ENCODE data around the gene FARP2. TPM values are rescaled to one million over a fixed set of nuclear protein-coding genes. Genes with fewer than 3 reads are reported as not detected.

Gene FARP2
- total RNA-seq, 1 experiment from 2014 or later = 89.1 TPM

DNA sequence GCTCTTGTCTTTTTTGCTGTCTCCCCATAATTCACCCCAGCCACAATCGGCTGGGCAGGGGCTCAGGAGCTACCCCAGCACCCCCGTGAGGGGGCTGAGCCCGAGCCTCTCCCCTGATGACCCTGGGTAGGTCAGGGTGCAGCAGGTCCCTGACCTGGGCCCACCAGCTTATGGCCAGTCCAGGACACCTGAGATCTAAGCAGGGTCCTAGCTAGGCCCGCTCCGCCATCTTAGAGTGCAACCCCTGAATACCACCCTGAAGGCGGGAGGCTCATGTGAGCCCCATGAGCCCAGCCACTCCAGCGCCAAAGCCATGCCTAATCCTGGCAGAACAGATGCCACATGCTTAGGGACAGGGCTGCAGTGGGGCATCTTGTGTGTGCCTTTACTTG, 136.1 kb downstream of the FARP2 start:
- Histone ChIP-seq H3K36me3 (ENCODE audit: low read depth) (no peaks in the 10 kb centered on the region), H3K4me2 (no peak overlapping the region), H3F3A (ENCODE audit: insufficient read depth, low read depth) (peaks cover 23% of the 10 kb centered on the region), H3K4me3 (no peak overlapping the region), H3K27ac (no peak overlapping the region), H3K4me1 (replicated peaks; ENCODE audit: insufficient read depth) (no peaks in the 10 kb centered on the region), H3K9me2 (ENCODE audit: insufficient read depth) (no peaks in the 10 kb centered on the region), H3K27me3 (ENCODE audit: insufficient read depth, low read depth) (no peaks in the 10 kb centered on the region), H4K20me1 (ENCODE audit: insufficient read depth) (no peaks in the 10 kb centered on the region), H3K9me3 (ENCODE audit: insufficient read depth, low read depth) (no peaks in the 10 kb centered on the region), H3K79me2 (ENCODE audit: low read depth) (no peaks in the 10 kb centered on the region), H2AFZ (no peak overlapping the region)
- TF ChIP-seq EZH2 (IDR thresholded peaks at IDR 0.05; ENCODE audit: low read depth) = no peak
- TF ChIP-seq, protein P1, sequence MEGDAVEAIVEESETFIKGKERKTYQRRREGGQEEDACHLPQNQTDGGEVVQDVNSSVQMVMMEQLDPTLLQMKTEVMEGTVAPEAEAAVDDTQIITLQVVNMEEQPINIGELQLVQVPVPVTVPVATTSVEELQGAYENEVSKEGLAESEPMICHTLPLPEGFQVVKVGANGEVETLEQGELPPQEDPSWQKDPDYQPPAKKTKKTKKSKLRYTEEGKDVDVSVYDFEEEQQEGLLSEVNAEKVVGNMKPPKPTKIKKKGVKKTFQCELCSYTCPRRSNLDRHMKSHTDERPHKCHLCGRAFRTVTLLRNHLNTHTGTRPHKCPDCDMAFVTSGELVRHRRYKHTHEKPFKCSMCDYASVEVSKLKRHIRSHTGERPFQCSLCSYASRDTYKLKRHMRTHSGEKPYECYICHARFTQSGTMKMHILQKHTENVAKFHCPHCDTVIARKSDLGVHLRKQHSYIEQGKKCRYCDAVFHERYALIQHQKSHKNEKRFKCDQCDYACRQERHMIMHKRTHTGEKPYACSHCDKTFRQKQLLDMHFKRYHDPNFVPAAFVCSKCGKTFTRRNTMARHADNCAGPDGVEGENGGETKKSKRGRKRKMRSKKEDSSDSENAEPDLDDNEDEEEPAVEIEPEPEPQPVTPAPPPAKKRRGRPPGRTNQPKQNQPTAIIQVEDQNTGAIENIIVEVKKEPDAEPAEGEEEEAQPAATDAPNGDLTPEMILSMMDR (conservative IDR thresholded peaks at IDR 0.05) = no peak
- intact Hi-C loops (cut with micrococcal nuclease; ENCODE audit: unreplicated experiment) = no loop called here
- ChIA-PET CTCF (no interaction called here), POLR2A (ENCODE audit: unreplicated experiment) (no interaction called here)
- BruUV-seq (replicated peaks) = no TSS peak
- no peak for DNase-seq

DNA sequence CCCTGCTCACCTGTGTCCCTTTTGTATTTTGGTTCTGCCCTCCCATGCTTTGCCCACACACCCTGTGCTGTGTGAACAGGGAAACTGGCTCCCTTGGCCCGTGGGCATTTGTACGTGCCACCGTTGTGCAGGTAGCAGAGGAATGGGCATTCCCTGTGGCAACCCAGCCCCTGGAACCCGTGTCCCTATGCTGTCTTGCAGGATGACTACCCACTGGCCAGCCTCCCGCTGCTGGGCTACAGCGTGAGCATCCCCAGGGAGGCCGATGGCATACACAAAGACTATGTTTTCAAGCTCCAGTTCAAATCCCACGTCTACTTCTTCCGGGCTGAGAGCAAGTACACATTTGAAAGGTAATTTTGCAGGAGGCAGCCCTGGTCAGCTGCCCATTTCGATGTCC, 137.0 kb downstream of the FARP2 start:
- no peak overlapping the region for H3K27ac ChIP-seq
- TF ChIP-seq EZH2 (IDR thresholded peaks at IDR 0.05; ENCODE audit: low read depth) = no peak
- TF ChIP-seq, protein P1 (conservative IDR thresholded peaks at IDR 0.05) = no peak
- no peaks in the 10 kb centered on the region for H3K4me1 ChIP-seq (replicated peaks; ENCODE audit: insufficient read depth)
- no peak overlapping the region for H3K4me2 ChIP-seq
- no peaks in the 10 kb centered on the region for H4K20me1 ChIP-seq (ENCODE audit: insufficient read depth)
- no peaks in the 10 kb centered on the region for H3K79me2 ChIP-seq (ENCODE audit: low read depth)
- intact Hi-C loops (cut with micrococcal nuclease; ENCODE audit: unreplicated experiment) = no loop called here
- no peak overlapping the region for H3K4me3 ChIP-seq
- CTCF ChIA-PET = no interaction called here
- DNase-seq = no peak
- H3K9me2 ChIP-seq (ENCODE audit: insufficient read depth) = no peaks in the 10 kb centered on the region
- POLR2A ChIA-PET (ENCODE audit: unreplicated experiment) = no interaction called here
- no peaks in the 10 kb centered on the region for H3K36me3 ChIP-seq (ENCODE audit: low read depth)
- BruUV-seq (replicated peaks) = no TSS peak
- no peaks in the 10 kb centered on the region for H3K9me3 ChIP-seq (ENCODE audit: insufficient read depth, low read depth)
- no peak overlapping the region for H2AFZ ChIP-seq
- peaks cover 23% of the 10 kb centered on the region for H3F3A ChIP-seq (ENCODE audit: insufficient read depth, low read depth)
- no peaks in the 10 kb centered on the region for H3K27me3 ChIP-seq (ENCODE audit: insufficient read depth, low read depth)

DNA sequence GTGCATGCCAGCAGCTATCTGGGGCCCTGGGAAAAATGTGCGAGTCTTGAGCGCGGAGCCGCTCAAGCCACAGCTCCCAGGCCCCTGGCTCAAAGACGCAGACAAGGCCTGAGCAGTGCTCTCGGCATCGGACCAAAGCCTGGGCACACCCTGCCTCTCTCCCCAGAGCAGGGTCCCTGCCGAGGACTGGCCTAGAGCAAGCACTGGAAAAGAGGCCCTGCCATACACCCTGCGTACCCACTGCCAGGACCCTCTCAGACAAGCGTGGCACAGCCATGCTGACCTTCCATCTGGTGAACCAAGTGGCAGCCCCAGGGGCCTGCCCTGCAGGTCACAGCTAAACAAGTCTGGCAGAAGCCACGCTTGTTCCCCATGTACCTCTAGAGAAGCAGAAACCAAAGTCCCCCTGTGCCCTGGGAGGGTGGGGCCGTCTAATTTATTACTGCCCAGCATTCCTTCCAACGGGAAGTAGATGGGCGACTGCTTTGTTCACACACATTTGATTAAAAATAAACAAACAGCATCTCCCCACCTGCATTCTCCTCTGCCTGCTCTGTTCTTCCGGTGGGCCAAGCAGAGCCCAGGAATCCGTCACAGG, 138.3 kb downstream of the FARP2 start:
- Histone ChIP-seq H3F3A (ENCODE audit: insufficient read depth, low read depth) (peaks cover 16% of the 10 kb centered on the region), H3K27ac (no peak overlapping the region), H3K36me3 (ENCODE audit: low read depth) (0 out of 2 replicates have a peak, but pooled peaks cover 3% of the 10 kb centered on the region), H3K4me1 (replicated peaks; ENCODE audit: insufficient read depth) (no peaks in the 10 kb centered on the region), H3K27me3 (ENCODE audit: insufficient read depth, low read depth) (no peaks in the 10 kb centered on the region), H2AFZ (no peak overlapping the region), H3K4me3 (no peak overlapping the region), H3K79me2 (ENCODE audit: low read depth) (no peaks in the 10 kb centered on the region), H3K9me2 (ENCODE audit: insufficient read depth) (no peaks in the 10 kb centered on the region), H3K4me2 (no peak overlapping the region), H3K9me3 (ENCODE audit: insufficient read depth, low read depth) (no peaks in the 10 kb centered on the region), H4K20me1 (ENCODE audit: insufficient read depth) (peaks cover 3% of the 10 kb centered on the region; the same call in 1 of the 2 replicates)
- no TSS peak for BruUV-seq (replicated peaks)
- POLR2A ChIA-PET (ENCODE audit: unreplicated experiment) = no interaction called here
- intact Hi-C loops (cut with micrococcal nuclease; ENCODE audit: unreplicated experiment) = no loop called here
- no peak for DNase-seq
- CTCF ChIA-PET = no interaction called here
- TF ChIP-seq EZH2 (IDR thresholded peaks at IDR 0.05; ENCODE audit: low read depth) = no peak
- TF ChIP-seq, protein P1 (conservative IDR thresholded peaks at IDR 0.05) = no peak

All from PC-9 (cell line).